HG03520 (cell line): ENCODE data around the gene CREB3L4.

ENCODE experiments used
- ATAC-seq: cut with Tn5 transposase; IDR thresholded peaks from one replicate; pipeline ENCODE4 v1.9.1; 2021; ENCODE audit warnings: mild to moderate bottlenecking, moderate library complexity; ENCODE audit not compliant: unreplicated experiment

The CREB3L4 gene

GRCh38 chr1:153967107-153967999 is at the start of gene CREB3L4:
Gene CREB3L4 (plus strand): TSS chr1:153967902. CDS start chr1:153968526, 624 bp downstream.
- peak; percentile 55 for ATAC-seq

- ATAC-seq, result no peak
Observed at GRCh38 chr1:153919876-153920852, 47.5 kb upstream of the CREB3L4 start.

GRCh38 chr1:153921080-153921802 is 46.5 kb upstream of the CREB3L4 start:
- ATAC-seq, result no peak

GRCh38 chr1:153921803-153922075 is 46.0 kb upstream of the CREB3L4 start:
- no peak for ATAC-seq

GRCh38 chr1:153922076-153922971 is 45.4 kb upstream of the CREB3L4 start:
- ATAC-seq, result peak; percentile 25

GRCh38 chr1:153922972-153923925 is 44.5 kb upstream of the CREB3L4 start, which contains the start of gene GATAD2B:
Gene GATAD2B (minus strand): TSS chr1:153922972. CDS start chr1:153828347, 94,625 bp downstream.
- peak; percentile 91 for ATAC-seq

- no peak for ATAC-seq
Observed at GRCh38 chr1:153926405-153926804, 41.3 kb upstream of the CREB3L4 start.

GRCh38 chr1:153928245-153928644 is 39.5 kb upstream of the CREB3L4 start:
- no peak for ATAC-seq

GRCh38 chr1:153928791-153929341 is 38.8 kb upstream of the CREB3L4 start:
- ATAC-seq, result no peak

- no peak for ATAC-seq
Observed at GRCh38 chr1:153929426-153929825, 38.3 kb upstream of the CREB3L4 start.

- ATAC-seq, result no peak
Observed at GRCh38 chr1:153929981-153930948, 37.4 kb upstream of the CREB3L4 start.

GRCh38 chr1:153932156-153933131 is 35.3 kb upstream of the CREB3L4 start:
- ATAC-seq, result no peak

- no peak for ATAC-seq
Observed at GRCh38 chr1:153933430-153933829, 34.3 kb upstream of the CREB3L4 start.

GRCh38 chr1:153933955-153934354 is 33.7 kb upstream of the CREB3L4 start:
- no peak for ATAC-seq

- ATAC-seq, result no peak
Observed at GRCh38 chr1:153934746-153935145, 33.0 kb upstream of the CREB3L4 start.
